ENCODE results near the gene SND1.

The SND1 gene

GRCh38 chr7:127667759-127668530 lies 16.0 kb downstream of the SND1 start:
- TF ChIP-seq CTCF (IDR thresholded peaks at IDR 0.05): no peak

GRCh38 chr7:127671341-127671740 lies 19.3 kb downstream of the SND1 start:
- TF ChIP-seq CTCF (IDR thresholded peaks at IDR 0.05): no peak

- no peak for TF ChIP-seq CTCF (IDR thresholded peaks at IDR 0.05)
Observed at GRCh38 chr7:127673902-127674301, 21.9 kb downstream of the SND1 start.

GRCh38 chr7:127674361-127674760 lies 22.4 kb downstream of the SND1 start:
- TF ChIP-seq CTCF (IDR thresholded peaks at IDR 0.05): no peak

- TF ChIP-seq CTCF (IDR thresholded peaks at IDR 0.05): no peak
Observed at GRCh38 chr7:127675721-127676120, 23.7 kb downstream of the SND1 start.

- TF ChIP-seq CTCF (IDR thresholded peaks at IDR 0.05): no peak
Observed at GRCh38 chr7:127677433-127678230, 25.6 kb downstream of the SND1 start.

- no peak for TF ChIP-seq CTCF (IDR thresholded peaks at IDR 0.05)
Observed at GRCh38 chr7:127678337-127678736, 26.3 kb downstream of the SND1 start.

Data from LNCAP (cell line).